HUES6 (cell line): ENCODE measurements around the gene ATP5MG.
"Not testable (repeated sequence)": the region's sequence is repeated elsewhere in the genome, so short reads cannot be mapped to it uniquely, and the experiment has no call there.

Experiments
- H3K27ac ChIP-seq: 2 replicates; pipeline ENCODE4 v1.7.0; 2013; ENCODE audit warnings: low read depth, mild to moderate bottlenecking, low read length, inconsistent platforms
- H3K27me3 ChIP-seq: 2 replicates; pipeline ENCODE4 v1.6.1; 2013; ENCODE audit warnings: low read length; ENCODE audit not compliant: control insufficient read depth, insufficient read depth
- H3K36me3 ChIP-seq: 2 replicates; pipeline ENCODE4 v1.6.1; 2013; ENCODE audit warnings: low read length; ENCODE audit not compliant: control insufficient read depth, insufficient read depth
- H3K4me1 ChIP-seq: 2 replicates; pipeline ENCODE4 v1.6.1; 2013; ENCODE audit warnings: low read length; ENCODE audit not compliant: control insufficient read depth, insufficient read depth
- H3K4me3 ChIP-seq: 2 replicates; pipeline ENCODE4 v1.5.1; 2013; ENCODE audit warnings: low read depth, low read length
- H3K9ac ChIP-seq: one replicate; pipeline ENCODE4 v1.6.1; 2013; ENCODE audit warnings: mild to moderate bottlenecking, low read length
- H3K9me3 ChIP-seq: 2 replicates; pipeline ENCODE4 v1.6.1; 2013; ENCODE audit warnings: low read depth, low read length; ENCODE audit not compliant: control insufficient read depth, insufficient read depth

Gene ATP5MG

GRCh38 chr11:118410055-118410745 is 8.8 kb downstream of the ATP5MG start:
- peaks cover 41% of the 10 kb centered on the region for H3K36me3 ChIP-seq
- H3K4me3 ChIP-seq: no peak overlapping the region
- H3K27me3 ChIP-seq: no peaks in the 10 kb centered on the region
- H3K27ac ChIP-seq: no peak overlapping the region
- H3K9ac ChIP-seq: no peak overlapping the region
- no peaks in the 10 kb centered on the region for H3K9me3 ChIP-seq
- H3K4me1 ChIP-seq: peaks cover 2% of the 10 kb centered on the region

GRCh38 chr11:118411530-118411929 is 10.1 kb downstream of the ATP5MG start:
- H3K9ac ChIP-seq: no peak overlapping the region
- peaks cover 30% of the 10 kb centered on the region for H3K36me3 ChIP-seq
- no peak overlapping the region for H3K4me3 ChIP-seq
- no peaks in the 10 kb centered on the region for H3K27me3 ChIP-seq
- peaks cover 14% of the 10 kb centered on the region for H3K4me1 ChIP-seq
- no peaks in the 10 kb centered on the region for H3K9me3 ChIP-seq
- no peak overlapping the region for H3K27ac ChIP-seq

GRCh38 chr11:118412921-118413320 is 11.5 kb downstream of the ATP5MG start:
- H3K9me3 ChIP-seq: no peaks in the 10 kb centered on the region

GRCh38 chr11:118415062-118415738 is 13.8 kb downstream of the ATP5MG start:
- H3K4me3 ChIP-seq: no peak overlapping the region
- peaks cover 23% of the 10 kb centered on the region for H3K4me1 ChIP-seq
- no peaks in the 10 kb centered on the region for H3K27me3 ChIP-seq
- H3K27ac ChIP-seq: peak overlapping the region; percentile 29
- H3K9me3 ChIP-seq: no peaks in the 10 kb centered on the region
- peak overlapping the region; percentile 1 for H3K9ac ChIP-seq
- no peaks in the 10 kb centered on the region for H3K36me3 ChIP-seq

More at GRCh38 chr11:118412921-118413320, 11.5 kb downstream of the ATP5MG start:
- Histone ChIP-seq H3K36me3 (peaks cover 18% of the 10 kb centered on the region), H3K27ac (no peak overlapping the region), H3K4me1 (peaks cover 20% of the 10 kb centered on the region), H3K27me3 (no peaks in the 10 kb centered on the region), H3K4me3 (no peak overlapping the region), H3K9ac (no peak overlapping the region)

- H3K4me1 ChIP-seq: peaks cover 23% of the 10 kb centered on the region
- no peaks in the 10 kb centered on the region for H3K9me3 ChIP-seq
- H3K36me3 ChIP-seq: no peaks in the 10 kb centered on the region
- H3K27me3 ChIP-seq: no peaks in the 10 kb centered on the region
- no peak overlapping the region for H3K4me3 ChIP-seq
- peak overlapping the region; percentile 29 for H3K27ac ChIP-seq
- peak overlapping the region; percentile 1 for H3K9ac ChIP-seq
Measured at GRCh38 chr11:118415739-118416068, 14.3 kb downstream of the ATP5MG start.

- H3K36me3 ChIP-seq, H3K9me3 ChIP-seq, H3K4me3 ChIP-seq, H3K27ac ChIP-seq, H3K9ac ChIP-seq, H3K27me3 ChIP-seq: not testable (repeated sequence)
- peaks cover 23% of the 10 kb centered on the region for H3K4me1 ChIP-seq
Measured at GRCh38 chr11:118416900-118417299, 15.5 kb downstream of the ATP5MG start.

GRCh38 chr11:118417801-118418200 is 16.4 kb downstream of the ATP5MG start:
- Histone ChIP-seq H3K36me3 (no peaks in the 10 kb centered on the region), H3K4me1 (peaks cover 23% of the 10 kb centered on the region), H3K27ac (peak overlapping the region; percentile 62; the same call in 1 of the 2 replicates), H3K9me3 (no peaks in the 10 kb centered on the region), H3K27me3 (no peaks in the 10 kb centered on the region), H3K4me3 (no peak overlapping the region), H3K9ac (no peak overlapping the region)

GRCh38 chr11:118418766-118419165 is 17.4 kb downstream of the ATP5MG start:
- H3K4me1 ChIP-seq: peaks cover 23% of the 10 kb centered on the region

GRCh38 chr11:118427707-118428106 is 26.3 kb downstream of the ATP5MG start:
- no peaks in the 10 kb centered on the region for H3K9me3 ChIP-seq
- no peaks in the 10 kb centered on the region for H3K27me3 ChIP-seq
- peaks cover 7% of the 10 kb centered on the region; the same call in 1 of the 2 replicates for H3K4me1 ChIP-seq
- no peak overlapping the region for H3K27ac ChIP-seq
- no peak overlapping the region for H3K4me3 ChIP-seq
- H3K9ac ChIP-seq: no peak overlapping the region
- H3K36me3 ChIP-seq: no peaks in the 10 kb centered on the region

More at GRCh38 chr11:118418766-118419165, 17.4 kb downstream of the ATP5MG start:
- H3K4me3 ChIP-seq: no peak overlapping the region
- no peaks in the 10 kb centered on the region for H3K36me3 ChIP-seq
- H3K9ac ChIP-seq: no peak overlapping the region
- H3K27ac ChIP-seq: no peak overlapping the region
- no peaks in the 10 kb centered on the region for H3K27me3 ChIP-seq
- no peaks in the 10 kb centered on the region for H3K9me3 ChIP-seq

GRCh38 chr11:118430956-118431355 is 29.6 kb downstream of the ATP5MG start:
- no peak overlapping the region for H3K4me3 ChIP-seq
- peaks cover 9% of the 10 kb centered on the region for H3K4me1 ChIP-seq
- H3K9ac ChIP-seq: no peak overlapping the region
- no peaks in the 10 kb centered on the region for H3K9me3 ChIP-seq
- H3K27me3 ChIP-seq: peaks cover 7% of the 10 kb centered on the region
- no peak overlapping the region for H3K27ac ChIP-seq
- no peaks in the 10 kb centered on the region for H3K36me3 ChIP-seq

- Histone ChIP-seq H3K4me3 (peak overlapping the region; percentile 67), H3K4me1 (peaks cover 9% of the 10 kb centered on the region), H3K9ac (peak overlapping the region; percentile 78), H3K9me3 (no peaks in the 10 kb centered on the region), H3K36me3 (0 out of 2 replicates have a peak, but pooled peaks cover under 1% of the 10 kb centered on the region), H3K27me3 (peaks cover 7% of the 10 kb centered on the region), H3K27ac (no peak overlapping the region)
Measured at GRCh38 chr11:118434123-118434552, 32.7 kb downstream of the ATP5MG start.
